HG03108 (cell line): Measurements from ENCODE around the gene IGIP.

Source experiments
- ATAC-seq: cut with Tn5 transposase; IDR thresholded peaks from one replicate; pipeline ENCODE4 v1.9.1; 2021; ENCODE audit warnings: moderate library complexity; ENCODE audit not compliant: unreplicated experiment

The IGIP gene

DNA sequence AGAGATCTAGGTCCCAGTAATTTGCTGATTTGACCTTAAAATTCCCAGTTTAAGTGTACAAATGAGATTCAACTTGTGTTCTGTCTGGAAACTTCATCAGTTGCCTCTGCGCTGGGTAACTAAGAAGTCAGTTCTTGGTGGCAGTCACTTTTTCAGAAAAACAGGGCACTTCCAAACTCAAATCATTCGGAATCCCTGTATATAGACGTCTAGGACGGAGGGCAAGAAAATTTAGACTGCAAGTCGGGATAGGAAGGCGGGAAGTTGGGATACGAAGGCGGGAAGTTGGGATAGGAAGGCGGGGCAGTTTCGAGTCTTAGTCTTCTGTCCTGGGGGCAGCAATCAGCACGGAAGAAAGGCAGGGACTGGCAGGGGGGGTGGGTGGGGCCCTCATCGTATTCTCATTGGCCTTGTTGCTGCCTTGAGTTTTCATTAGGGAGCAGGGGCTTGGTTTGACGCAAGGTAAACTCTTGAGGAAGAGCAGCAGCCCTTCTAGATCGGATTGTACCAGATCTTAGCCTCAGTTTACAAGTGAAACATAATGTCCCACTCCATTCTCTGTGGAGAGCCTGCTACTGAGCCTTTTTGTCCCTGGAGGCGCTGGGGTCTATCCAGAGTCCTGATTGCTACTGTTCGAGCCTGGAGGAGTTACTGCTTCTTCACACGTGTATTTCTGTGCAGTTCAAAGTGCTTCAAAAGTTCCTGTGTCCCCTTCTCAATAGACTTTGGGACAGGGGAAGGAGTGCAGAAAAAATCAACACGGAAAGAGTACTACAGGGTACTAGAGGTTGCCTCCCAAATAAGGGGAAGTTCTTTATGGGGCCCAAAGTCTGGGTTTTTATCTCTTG lies 14.5 kb upstream of the IGIP start:
- ATAC-seq, result no peak

DNA sequence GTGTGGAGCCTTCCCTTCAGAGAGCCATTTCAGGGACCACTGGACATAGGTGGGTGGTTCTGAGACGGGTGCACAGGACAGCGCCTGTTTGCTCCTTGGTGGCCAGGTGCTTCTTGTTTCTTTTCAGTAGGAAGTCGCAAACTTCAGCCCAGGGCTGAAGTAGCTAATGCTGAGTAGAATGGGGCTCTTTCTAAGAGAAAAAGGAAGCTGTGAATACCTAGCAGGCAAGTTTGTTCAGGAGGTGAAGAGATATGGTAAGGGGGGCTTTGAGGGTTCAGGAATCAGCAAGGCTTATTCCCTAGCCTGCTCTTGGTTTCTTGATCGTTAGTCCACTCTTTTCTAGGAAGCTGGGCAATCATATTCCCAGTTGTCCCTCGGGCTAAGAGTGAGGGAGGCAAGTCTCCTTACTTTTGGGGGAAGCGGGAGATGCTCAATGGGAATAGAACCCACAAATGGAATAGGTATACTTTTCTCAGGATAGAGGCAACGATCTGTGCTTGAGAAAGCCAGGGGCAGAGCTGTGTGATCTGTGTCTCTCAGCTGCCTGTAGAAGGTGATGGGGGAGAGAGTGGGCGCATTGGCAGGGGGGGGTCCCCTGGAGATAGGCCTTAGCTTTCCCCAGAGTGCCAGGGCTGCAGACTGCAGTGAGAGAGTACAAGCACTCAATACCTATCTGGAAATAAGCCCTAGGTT lies 13.7 kb upstream of the IGIP start:
- no peak for ATAC-seq

DNA sequence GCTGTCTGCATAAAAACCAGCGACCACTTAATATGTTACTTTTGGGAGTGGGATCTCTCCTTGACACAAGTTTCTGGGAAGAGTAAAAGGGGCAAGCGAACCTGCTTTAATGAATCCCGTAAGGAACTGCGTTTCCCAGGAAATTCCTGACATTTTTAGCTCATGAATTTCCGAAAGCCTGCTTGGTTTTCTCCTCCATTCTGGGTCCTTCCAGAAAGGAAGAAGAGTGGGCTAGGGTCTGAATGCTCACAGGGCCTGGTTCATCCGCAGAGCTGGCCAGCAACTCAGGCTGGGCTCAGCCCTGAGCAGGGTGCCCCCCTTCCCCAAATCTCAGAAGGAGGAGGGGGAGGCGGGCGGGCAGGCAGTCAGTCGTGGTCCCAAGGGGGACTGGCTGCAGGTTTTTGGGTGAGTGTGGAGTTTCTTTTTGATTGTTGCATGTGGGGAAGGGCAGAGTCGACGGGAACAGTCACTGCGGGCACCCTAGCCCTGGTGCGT lies 13.0 kb upstream of the IGIP start:
- ATAC-seq, result no peak

DNA sequence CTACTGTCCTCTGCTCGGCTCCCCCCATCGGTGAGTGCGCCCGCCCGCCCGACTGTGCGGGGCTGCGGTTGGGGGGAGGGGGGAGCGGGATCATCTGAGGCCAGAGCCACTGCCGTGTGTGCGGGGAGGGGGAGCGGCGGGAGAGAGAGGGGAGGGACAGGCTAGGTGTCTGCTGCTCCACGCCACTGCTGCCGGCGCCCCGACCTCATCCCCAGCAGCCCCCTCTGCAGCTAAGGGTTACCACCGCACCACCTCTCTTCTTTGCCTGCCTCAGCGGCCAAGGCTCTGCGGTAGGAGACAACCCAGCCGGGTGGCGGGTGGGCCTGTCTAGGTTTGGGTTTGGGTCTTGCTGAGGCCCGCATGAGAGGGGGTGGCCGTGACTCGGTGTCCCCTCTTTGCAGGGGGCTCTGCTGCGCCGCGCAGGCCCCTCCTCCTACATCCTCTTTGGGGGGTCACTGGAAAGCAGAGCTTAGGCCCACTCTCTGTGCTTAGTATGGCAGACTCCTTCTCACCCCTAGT lies 12.5 kb upstream of the IGIP start:
- no peak for ATAC-seq

DNA sequence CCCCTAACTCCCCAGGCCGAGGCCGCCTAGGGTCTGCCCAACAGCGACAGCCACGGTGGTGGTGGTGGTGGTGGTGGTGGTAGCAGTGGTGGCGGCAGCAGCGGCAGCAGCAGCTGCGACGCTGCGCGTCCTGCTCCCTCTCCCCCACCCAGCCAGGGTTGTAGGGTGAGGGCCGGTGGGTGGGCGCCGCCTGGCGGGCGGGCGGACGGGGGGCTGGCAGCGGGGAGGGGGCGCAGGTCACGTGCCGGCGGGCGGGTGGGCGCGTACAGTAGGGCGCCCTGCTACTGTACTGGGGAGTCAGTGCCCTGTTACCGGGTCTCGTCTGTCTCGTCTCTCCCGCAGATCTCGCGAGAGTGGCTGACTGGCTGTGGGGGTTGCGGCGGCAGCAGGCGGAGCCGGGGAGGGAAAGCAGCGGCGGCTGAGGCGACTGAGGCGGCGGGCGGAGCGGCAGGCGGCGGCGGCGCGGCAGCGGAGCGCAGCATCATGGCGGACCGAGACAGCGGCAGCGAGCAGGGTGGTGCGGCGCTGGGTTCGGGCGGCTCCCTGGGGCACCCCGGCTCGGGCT lies 12.0 kb upstream of the IGIP start, which contains the start of gene PURA:
Gene PURA, plus strand, starts transcription at position 411 of the 565 bp plus-strand sequence. Its CDS starts 73 bp downstream, at position 484.
- ATAC-seq, result peak; percentile 78

DNA sequence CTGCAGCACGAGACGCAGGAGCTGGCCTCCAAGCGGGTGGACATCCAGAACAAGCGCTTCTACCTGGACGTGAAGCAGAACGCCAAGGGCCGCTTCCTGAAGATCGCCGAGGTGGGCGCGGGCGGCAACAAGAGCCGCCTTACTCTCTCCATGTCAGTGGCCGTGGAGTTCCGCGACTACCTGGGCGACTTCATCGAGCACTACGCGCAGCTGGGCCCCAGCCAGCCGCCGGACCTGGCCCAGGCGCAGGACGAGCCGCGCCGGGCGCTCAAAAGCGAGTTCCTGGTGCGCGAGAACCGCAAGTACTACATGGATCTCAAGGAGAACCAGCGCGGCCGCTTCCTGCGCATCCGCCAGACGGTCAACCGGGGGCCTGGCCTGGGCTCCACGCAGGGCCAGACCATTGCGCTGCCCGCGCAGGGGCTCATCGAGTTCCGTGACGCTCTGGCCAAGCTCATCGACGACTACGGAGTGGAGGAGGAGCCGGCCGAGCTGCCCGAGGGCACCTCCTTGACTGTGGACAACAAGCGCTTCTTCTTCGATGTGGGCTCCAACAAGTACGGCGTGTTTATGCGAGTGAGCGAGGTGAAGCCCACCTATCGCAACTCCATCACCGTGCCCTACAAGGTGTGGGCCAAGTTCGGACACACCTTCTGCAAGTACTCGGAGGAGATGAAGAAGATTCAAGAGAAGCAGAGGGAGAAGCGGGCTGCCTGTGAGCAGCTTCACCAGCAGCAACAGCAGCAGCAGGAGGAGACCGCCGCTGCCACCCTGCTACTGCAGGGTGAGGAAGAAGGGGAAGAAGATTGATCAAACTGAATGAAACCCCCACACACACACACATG lies 11.2 kb upstream of the IGIP start:
- ATAC-seq, result peak; percentile 29

DNA sequence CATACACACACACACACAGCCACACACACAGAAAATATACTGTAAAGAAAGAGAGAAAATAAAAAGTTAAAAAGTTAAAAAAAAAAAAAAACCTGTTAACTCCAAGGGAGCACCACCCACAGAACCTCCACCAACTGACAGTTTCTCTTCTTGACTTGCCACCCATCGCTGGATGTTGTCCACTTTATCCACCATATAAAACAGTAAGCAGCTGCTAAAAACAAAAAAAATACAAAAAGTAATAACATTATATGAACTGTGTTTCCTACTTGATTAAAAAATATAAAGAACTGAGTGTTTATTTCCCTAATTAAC lies 10.6 kb upstream of the IGIP start:
- no peak for ATAC-seq

DNA sequence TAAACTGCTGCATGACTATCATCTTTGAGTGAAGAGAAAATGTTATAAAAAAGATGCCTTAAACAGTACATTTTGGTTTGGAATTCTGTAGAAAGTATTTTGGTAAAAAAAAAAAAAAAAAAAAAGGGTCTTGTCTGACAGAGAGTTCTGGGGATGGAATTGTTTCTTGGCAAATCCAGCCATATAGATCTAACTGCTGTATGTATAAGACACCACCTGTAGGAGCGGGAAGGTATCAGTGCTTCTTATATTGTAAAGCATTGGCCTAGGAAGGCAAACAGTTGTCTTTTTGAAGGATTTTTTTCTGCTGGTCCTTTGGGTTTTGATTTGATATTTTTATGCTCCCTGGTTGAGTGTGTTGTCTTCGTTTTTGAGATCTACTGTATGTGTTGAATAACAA lies 9.0 kb upstream of the IGIP start:
- ATAC-seq, result no peak

DNA sequence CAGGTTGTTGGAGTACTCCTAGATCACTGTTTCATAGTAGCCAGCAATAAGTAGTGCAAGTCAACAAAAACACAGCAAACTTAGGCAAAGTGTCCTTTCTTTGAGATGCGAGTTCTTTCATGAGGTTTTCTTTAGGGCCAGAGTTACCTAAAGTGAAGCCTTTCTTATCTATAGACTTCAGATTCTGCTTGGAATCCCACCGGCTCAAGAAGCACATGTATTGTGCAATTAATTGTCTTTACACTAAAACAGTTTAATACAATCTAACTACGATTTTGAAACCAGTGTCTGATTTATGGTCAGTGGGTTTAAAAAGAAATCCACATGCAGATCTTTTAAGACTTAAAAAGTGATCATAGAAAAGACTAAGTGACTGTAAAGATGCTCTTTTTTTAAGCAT lies 8.2 kb upstream of the IGIP start:
- no peak for ATAC-seq

DNA sequence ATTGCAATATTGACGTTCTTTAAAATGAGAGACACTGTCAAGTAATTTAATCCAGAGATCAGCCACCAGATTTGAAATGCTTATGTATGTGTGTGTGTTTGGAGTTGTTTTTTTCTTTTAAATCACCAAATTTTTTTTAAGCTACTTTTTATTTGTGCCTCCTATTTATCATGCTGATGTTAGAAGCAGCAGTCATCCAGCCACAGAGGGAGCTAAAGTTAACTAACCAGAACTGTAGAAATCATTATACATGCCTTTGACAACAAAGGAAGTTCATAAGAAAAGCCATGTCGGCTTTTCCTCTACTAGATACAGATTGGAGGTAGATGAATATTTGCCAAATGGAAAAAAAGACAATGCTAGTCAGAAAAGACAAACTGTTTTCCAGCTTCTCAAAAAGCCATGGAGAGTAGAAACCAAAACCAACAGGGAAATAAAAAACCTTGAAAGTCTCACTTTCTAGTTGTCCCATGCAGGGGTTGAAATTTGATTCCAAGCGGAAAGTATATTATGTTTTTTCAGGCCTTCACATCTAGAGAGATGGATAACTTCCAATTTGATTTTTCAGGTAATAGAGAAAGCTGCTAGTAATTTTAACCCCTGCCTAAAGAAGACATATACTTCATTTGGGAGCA lies 7.3 kb upstream of the IGIP start:
- ATAC-seq, result no peak

DNA sequence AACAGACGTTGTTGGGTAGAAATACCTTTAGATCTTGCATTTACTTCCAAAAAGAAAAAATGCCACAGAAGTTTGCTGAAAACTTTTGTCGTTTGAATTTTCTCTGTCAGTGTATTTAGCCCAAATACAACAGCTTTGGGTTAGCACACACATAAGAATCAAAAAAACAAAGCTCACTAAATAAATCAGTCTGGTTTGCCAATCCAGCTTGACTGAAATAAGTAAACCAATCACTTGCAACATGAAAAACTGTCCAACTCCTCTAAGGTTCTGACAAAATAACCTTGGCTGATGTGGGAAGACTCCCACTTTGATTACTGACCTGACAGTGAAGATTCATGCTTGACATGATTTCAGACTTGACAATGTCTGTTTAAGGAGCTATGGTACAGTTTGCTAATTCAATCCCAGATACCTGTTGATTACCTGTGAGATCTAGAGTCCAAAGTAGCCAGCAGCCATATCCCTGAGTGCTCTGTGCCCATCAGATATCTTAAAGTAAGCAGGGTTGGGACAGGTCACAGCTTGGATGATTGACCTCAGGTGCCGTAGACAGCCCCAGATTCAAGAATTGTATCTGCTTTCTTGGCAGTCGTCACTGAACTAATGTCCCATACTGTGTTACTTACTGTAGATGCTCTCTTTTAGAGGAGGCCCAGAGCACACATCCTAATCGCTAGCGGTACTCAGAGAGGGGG lies 727 bp downstream of the IGIP start:
- no peak for ATAC-seq

DNA sequence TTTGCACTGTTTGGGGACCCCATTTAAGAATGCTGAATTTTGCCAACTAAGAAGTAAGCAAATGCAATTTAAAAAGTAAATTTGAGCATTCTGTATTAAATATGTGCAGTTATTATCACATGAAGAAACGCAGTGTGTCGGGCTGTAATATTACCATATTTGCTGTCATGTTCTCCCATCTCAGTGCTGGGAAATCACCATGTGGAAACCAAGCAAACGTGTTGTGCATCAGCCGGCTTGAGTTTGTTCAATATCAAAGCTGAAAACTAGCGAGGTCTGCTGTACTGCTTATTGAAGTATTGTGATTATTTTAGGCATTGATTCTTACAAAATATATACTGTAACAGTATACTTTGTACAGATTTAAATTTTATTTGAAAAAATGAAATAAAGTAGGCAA lies 2.6 kb downstream of the IGIP start:
- ATAC-seq, result no peak

DNA sequence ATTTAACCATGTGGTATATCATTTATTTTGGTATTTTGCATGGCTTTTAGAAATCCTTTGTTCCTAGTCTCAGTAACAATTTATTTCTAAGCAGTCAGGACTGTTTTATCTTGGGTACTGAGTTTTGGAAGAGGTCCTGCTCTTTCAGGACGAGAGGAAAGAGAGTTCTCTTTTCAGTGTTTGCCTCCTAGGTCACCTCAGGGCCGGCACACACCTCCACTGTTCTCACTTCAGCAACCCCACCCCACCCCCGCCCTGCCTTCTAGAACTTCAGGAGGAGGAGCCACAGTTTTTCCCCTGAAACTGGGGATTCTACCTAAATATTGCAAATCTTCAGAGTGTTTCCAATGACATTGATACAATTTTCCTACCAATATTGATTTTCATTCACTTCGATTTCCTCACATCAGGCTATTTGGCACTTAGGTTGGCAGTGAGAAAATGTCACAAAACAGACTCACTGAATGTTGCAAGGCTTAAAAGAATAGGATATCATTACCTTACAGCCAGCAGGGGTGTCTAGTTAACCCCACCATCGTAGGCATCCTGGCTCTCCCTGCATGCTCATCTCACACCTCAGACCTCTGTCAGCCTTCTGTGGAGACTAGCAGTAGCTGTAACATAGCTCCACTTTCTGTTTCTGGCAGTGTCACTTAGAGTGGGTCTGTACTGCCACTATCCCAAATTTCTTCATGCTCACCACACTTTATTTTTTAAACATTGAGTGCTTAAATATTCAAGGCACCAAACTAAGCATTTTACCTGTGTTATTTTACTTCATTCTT lies 5.4 kb downstream of the IGIP start:
- ATAC-seq, result no peak

DNA sequence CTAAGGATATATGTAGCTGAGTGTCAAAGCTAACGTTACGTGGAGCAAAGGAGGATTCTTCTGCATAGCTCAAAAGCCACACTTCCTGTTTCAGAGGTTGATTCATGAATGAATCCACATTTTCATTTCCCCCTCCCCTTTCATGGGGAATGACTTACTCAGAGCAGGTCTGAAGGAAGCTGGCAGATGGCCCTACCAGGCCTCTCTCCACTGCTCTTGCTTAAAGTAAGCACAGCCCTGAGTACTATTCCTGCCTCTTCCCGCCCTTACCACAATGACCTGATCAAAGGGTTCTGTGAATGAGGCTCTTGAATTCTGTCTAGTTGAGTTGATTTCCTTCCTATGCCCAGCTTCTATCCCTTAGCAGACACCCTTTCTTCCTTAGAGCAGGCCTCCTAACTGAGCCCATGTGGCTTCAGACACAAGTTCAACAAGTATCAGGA lies 6.3 kb downstream of the IGIP start:
- ATAC-seq, result no peak

DNA sequence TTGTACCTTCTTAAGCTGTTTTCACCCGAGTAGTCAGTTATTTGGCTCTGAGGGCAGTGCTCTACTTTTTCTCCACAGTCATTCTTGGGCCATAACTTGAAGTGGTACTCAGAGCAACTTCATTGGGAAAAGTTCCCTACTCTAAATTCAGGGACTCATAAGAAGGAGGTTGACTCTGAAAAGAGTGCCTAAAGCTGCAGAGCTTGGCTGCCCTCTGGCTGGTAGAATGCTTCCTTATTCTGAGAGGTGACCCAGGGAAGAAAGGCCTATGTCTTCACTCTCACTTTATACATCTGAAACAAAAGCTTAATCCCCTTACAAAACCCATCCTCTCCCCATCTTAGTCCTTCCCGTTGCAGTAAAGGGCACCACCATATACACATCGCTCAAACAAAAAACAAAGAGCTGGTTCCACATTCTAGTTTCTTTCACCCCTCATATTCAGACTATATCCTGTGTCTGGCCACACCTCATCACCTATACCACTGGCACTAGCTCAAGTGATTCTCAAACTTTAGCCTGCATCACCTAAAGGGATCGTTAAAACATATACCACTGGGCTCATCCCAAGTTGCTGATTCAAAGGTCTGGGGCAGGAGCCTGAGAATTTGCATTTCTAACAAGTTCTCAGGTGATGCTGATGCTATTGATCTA lies 7.9 kb downstream of the IGIP start:
- no peak for ATAC-seq

DNA sequence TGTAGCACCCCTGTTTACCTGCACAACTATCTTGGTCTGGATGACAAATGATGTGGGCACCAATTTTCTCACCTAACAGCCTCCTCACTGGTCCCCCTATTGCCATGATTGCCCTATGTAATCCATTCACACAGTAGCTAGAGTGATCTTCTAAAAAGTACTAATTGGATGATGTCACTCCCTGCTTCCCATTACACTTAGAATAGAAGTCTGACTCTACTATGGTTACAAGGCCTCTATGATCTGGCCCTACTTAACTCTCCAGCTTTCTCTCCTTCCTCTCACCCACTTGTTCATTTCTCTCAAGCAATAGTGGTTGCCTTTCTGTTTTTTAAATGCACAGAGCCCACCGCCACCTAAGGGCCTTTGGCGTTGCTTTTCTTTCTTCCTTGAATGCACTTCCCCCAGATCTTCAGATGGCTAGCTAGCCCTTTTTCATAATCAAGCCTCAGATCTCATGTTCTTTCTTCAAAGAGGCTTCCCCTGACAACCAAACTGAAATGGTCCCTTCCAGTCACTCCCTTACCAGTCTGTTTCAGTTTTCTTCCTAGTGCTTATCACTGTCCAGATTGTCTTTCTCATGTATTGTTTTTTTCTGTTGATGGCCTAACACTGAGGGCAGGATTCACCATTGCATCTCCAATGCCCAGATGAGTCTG lies 8.7 kb downstream of the IGIP start:
- ATAC-seq, result no peak

DNA sequence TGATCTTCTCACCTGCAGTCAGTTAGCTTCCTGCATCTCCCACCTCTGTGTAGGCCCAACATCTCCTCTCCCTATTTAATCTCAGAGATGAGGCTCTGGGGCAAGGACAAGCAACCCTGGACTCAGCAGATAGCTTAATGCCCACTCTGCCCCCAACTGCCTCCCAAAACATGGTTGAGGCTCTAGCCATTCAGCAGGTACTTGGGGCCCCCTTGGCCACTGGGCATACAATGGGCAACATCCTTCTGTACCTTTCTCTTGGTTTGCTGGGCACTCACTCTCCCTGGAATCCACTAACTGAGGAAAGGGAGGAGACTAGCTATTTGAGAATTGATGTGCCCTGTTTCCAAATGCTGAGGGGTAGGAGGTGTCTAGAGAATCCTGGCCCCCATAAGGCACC lies 9.4 kb downstream of the IGIP start:
- ATAC-seq, result no peak

DNA sequence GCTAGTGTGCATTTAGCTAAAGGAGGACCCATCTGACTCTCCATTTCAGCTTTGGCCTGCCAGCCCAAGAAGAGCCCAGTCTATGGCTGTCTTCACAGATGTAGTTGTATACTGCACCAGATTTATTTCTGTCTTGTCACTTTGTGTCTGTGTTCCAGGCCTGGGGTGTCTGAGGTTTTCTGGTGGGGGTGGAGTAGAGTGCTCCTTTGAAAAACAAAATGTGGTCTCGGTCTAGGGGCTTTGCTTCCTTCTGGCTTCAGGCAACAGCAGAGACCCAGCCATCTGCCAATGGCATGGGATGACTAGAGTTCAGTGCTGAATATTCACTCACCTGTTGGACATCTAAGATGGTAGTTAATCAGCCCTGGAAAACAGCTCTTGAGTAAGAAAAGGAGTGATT lies 10.9 kb downstream of the IGIP start:
- no peak for ATAC-seq
